Measurements from ENCODE around the gene MYBPC1.

DNA sequence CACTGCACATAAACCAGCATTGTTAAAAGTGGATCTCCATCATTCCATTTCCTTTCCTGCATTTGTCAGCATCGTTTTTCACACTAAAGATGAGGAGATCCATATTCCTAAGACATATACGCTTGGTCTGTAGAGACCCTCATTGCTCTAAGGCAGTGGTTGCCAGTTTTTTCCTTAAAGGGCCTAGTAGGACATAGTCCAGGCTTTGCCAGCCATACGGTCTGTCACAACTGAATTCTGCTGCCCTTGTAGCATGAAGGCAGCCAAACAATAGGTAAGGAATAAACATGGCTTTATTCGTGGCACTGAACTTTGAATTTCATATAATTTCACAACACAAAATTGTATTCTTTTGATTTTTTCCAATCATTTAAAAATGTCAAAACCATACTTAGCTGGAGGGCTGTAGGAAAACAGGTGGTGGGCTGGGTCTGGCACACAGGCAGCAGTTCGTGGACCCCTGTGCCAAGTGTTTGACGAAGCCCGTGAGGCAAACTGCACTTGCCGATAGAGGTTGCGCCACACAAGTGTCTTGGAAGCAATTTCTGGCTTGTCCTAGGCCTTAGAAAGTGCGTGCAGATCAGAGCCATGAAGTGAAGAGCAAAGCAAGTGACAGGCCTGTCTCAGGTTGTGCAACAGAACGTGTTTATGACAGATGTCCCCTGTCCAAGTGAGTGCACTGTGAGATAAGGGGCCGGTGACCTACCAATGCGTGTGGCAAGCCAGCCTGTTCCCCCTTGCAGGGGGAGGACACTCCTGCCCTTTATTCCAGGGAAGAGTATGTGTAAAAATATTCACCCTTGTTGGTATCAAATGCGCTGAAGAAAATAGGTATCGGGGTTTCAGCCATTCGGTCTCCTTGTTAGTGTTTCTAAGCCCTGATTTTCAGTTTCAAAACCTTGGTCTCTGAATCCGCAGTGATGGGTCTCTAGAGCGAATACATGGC is 101.8 kb downstream of the MYBPC1 start:
- TF ChIP-seq, protein P1, sequence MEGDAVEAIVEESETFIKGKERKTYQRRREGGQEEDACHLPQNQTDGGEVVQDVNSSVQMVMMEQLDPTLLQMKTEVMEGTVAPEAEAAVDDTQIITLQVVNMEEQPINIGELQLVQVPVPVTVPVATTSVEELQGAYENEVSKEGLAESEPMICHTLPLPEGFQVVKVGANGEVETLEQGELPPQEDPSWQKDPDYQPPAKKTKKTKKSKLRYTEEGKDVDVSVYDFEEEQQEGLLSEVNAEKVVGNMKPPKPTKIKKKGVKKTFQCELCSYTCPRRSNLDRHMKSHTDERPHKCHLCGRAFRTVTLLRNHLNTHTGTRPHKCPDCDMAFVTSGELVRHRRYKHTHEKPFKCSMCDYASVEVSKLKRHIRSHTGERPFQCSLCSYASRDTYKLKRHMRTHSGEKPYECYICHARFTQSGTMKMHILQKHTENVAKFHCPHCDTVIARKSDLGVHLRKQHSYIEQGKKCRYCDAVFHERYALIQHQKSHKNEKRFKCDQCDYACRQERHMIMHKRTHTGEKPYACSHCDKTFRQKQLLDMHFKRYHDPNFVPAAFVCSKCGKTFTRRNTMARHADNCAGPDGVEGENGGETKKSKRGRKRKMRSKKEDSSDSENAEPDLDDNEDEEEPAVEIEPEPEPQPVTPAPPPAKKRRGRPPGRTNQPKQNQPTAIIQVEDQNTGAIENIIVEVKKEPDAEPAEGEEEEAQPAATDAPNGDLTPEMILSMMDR (IDR thresholded peaks at IDR 0.05; ENCODE audit: insufficient read depth, low read length, poor library complexity, severe bottlenecking) = no peak
- no peak for TF ChIP-seq EZH2phosphoT487 (conservative IDR thresholded peaks at IDR 0.05; ENCODE audit: low read length)

All from SU-DHL-6 (cell line).